Measurements from ENCODE around the gene SLC7A6OS.

SLC7A6OS gene

DNA sequence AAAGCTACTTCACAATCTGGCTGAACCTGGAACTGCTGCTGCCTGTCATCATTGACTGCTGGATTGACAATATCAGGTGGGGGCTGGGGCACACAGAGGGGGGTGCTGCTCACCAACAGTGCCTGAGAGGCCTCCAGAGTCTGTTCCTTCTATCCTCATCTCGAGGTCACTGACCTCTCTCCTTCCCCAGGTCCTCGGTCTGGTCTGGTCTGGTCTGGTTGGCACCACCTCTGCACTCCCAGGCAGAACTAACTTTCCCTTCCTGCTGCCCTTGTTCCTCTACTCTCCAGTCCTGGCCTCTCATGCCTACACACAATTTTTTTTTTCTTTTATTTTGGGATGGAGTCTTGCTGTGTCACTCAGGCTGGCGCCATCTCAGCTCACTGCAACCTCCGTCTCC, 61.4 kb downstream of the SLC7A6OS start:
- no peak for DNase-seq

Data from activated CD4-positive, alpha-beta T cell treated with anti-CD3 and anti-CD28 coated beads for 1 hour (primary cell).